B cell (primary cell): ENCODE data around the gene AS3MT.

ENCODE experiments used
- CTCF ChIP-seq: fragments of 200-600 bp; IDR thresholded peaks from one replicate; pipeline ENCODE4 v1.8.0; 2022; ENCODE audit warnings: antibody characterized with exemption, mild to moderate bottlenecking
- EZH2 ChIP-seq: IDR thresholded peaks from 2 replicates; pipeline ENCODE4 v1.6.1; 2012; ENCODE audit warnings: borderline replicate concordance, low read depth, mild to moderate bottlenecking, moderate library complexity, low read length; ENCODE audit not compliant: insufficient read depth, poor library complexity, severe bottlenecking

GRCh38 chr10:102948786-102949185 lies 79.5 kb downstream of the AS3MT start:
- TF ChIP-seq CTCF (no peak), EZH2 (no peak)
